ENCODE results near the gene FAM53B.

GRCh38 chr10:124708922-124709520, 35.2 kb downstream of the FAM53B start:
- TF ChIP-seq CTCF (IDR thresholded peaks at IDR 0.05) (no peak), POLR2AphosphoS5 (IDR thresholded peaks at IDR 0.05) (no peak), POLR2A (IDR thresholded peaks at IDR 0.05; ENCODE audit: low read depth) (no peak), EP300 (IDR thresholded peaks at IDR 0.05) (no peak)

Measured in esophagus muscularis mucosa (tissue), 4 donors.